ENCODE results near the gene SLC9A9.
A peak's percentile ranks its signal among the peaks of the same experiment; 100 is the strongest.
"Not testable (repeated sequence)": the region's sequence is repeated elsewhere in the genome, so short reads cannot be mapped to it uniquely, and the experiment has no call there.

The SLC9A9 gene

GRCh38 chr3:143751643-143752178 lies 96.6 kb downstream of the SLC9A9 start:
- DNase-seq = no peak

GRCh38 chr3:143750841-143751240 lies 97.4 kb downstream of the SLC9A9 start:
- DNase-seq = peak in 1 of 2 experiments; percentile 41

GRCh38 chr3:143749926-143750325 lies 98.3 kb downstream of the SLC9A9 start:
- no peak for DNase-seq

- DNase-seq = no peak
These were observed 111.2 kb downstream of the SLC9A9 start for GRCh38 chr3:143737065-143737464.

GRCh38 chr3:143736205-143736997 lies 111.9 kb downstream of the SLC9A9 start:
- DNase-seq = no peak

GRCh38 chr3:143731776-143732175 lies 116.5 kb downstream of the SLC9A9 start:
- no peak for DNase-seq

- no peak for DNase-seq
These were observed 116.9 kb downstream of the SLC9A9 start for GRCh38 chr3:143731320-143731719.

- peak in 1 of 2 experiments; percentile 33 for DNase-seq
These were observed 120.9 kb downstream of the SLC9A9 start for GRCh38 chr3:143727391-143727790.

GRCh38 chr3:143726727-143727126 lies 121.5 kb downstream of the SLC9A9 start:
- no peak for DNase-seq

- no peak for DNase-seq
These were observed 127.9 kb downstream of the SLC9A9 start for GRCh38 chr3:143720381-143720780.

- DNase-seq = no peak
These were observed 129.8 kb downstream of the SLC9A9 start for GRCh38 chr3:143718463-143718862.

- DNase-seq = no peak
These were observed 131.5 kb downstream of the SLC9A9 start for GRCh38 chr3:143716731-143717130.

- no peak for DNase-seq
These were observed 135.7 kb downstream of the SLC9A9 start for GRCh38 chr3:143712522-143712921.

GRCh38 chr3:143707848-143708247 lies 140.4 kb downstream of the SLC9A9 start:
- DNase-seq = no peak

- no peak for DNase-seq
These were observed 147.8 kb downstream of the SLC9A9 start for GRCh38 chr3:143700431-143700975.

GRCh38 chr3:143699424-143699823 lies 148.8 kb downstream of the SLC9A9 start:
- DNase-seq = no peak

- DNase-seq = no peak
These were observed 149.5 kb downstream of the SLC9A9 start for GRCh38 chr3:143698682-143699303.

- no peak for DNase-seq
These were observed 150.3 kb downstream of the SLC9A9 start for GRCh38 chr3:143697975-143698374.

- DNase-seq = not testable (repeated sequence)
These were observed 152.9 kb downstream of the SLC9A9 start for GRCh38 chr3:143695333-143695732.

GRCh38 chr3:143693506-143693905 lies 154.8 kb downstream of the SLC9A9 start:
- DNase-seq = peak in 1 of 2 experiments; percentile 40

GRCh38 chr3:143686638-143687197 lies 161.6 kb downstream of the SLC9A9 start:
- no peak for DNase-seq

GRCh38 chr3:143685491-143685890 lies 162.8 kb downstream of the SLC9A9 start:
- no peak for DNase-seq

- DNase-seq = no peak
These were observed 170.8 kb downstream of the SLC9A9 start for GRCh38 chr3:143677430-143677829.

- no peak for DNase-seq
These were observed 171.5 kb downstream of the SLC9A9 start for GRCh38 chr3:143676747-143677146.
